SH-SY5Y (cell line): ENCODE measurements around the gene NPHP4.

Experiments used
- GATA2 ChIP-seq: IDR thresholded peaks from 2 replicates; pipeline ENCODE4 v1.6.1; 2011; ENCODE audit warnings: mild to moderate bottlenecking, low read depth, low read length
- GATA3 ChIP-seq: IDR thresholded peaks from 2 replicates; pipeline ENCODE4 v1.6.1; 2011; ENCODE audit warnings: low read depth, mild to moderate bottlenecking, low read length, moderate library complexity

Gene NPHP4

DNA sequence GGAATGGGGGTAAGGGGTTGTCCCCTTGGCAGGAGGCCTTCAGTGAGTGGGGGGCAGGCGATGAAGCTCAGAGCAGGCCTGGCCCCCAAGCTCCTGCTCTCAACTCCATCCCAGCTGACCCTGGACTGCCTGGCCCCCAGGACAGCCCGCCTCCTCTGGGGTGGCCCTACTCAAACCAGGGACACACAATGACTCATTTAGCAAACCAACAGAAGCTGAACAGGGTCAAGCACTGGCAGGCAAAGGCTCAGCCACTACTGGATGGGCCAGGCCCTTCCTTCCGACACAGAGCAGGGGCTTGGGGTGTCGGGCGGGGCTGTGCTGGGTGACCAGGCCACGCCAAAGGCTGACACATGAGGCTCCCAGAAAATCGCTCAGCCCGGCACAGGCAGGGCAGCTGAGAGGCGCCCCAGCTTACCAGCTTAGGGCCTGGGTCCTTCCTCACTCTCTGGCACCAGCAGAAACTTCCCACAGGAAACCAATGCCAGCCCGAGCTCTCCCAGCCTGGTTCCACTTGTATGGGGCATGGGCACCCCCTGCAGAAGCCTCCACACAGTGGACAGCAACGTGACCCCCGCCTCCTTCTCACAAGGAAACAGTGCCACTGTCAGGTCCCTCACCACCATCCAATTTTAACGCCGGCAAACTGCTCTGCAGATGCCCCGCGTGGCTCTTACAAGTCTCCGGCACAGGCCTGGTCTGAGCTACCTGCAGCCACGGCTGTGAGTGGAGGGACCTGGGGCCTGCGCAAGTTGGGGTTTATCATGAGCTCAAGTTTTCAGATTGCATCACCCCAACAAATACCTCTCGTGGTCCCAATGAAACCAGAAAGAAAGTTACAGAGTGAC is 114.3 kb downstream of the NPHP4 start:
- TF ChIP-seq GATA2 = no peak
- TF ChIP-seq GATA3 = no peak

DNA sequence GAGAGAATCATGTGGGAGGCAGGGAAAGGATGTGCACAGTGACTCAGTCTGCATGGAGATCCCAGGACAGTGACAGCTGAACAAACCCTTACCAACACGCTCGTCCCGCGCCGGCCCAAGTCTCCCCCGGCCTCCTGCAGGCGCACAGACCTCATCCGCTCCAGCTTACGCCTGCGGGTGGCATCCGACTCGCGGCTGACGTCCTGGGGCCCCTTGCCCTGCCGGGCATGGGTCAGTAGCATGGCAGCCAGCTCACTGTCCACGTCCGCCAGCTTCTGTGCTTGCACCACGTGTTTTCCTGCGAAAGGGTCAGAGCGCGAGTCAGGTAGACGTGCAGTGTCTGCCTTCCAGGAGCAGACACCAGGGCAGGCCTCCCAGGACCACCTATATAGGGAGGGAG is 115.2 kb downstream of the NPHP4 start:
- TF ChIP-seq GATA3 = no peak
- TF ChIP-seq GATA2 = no peak

DNA sequence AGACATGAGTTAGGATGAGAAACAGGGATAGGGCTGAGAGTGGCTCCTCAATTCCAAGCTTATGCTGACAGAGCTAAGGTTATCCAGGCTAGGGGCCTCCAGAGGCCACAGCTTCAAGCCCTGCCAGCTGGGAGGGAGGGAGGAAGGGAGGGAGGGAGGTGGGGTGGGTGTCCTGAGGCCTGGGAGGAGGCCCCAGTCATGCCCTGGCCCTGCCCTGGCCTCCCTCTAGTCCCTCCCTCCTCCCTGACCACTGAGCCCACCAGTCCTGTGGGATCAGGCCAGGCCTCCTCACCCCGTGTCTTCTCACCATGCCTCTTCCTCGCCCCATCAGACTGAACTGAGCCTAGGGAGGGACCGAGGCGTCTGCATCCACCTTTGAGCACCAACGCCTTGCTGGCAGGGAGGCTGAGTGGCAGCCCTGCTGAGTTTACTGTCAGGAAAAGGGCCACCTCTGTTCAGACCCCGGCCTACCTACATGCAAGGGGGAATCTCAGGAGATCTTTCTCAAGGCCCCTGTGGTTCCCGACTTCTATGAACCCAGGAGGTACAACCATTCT is 116.1 kb downstream of the NPHP4 start:
- no peak for TF ChIP-seq GATA3

DNA sequence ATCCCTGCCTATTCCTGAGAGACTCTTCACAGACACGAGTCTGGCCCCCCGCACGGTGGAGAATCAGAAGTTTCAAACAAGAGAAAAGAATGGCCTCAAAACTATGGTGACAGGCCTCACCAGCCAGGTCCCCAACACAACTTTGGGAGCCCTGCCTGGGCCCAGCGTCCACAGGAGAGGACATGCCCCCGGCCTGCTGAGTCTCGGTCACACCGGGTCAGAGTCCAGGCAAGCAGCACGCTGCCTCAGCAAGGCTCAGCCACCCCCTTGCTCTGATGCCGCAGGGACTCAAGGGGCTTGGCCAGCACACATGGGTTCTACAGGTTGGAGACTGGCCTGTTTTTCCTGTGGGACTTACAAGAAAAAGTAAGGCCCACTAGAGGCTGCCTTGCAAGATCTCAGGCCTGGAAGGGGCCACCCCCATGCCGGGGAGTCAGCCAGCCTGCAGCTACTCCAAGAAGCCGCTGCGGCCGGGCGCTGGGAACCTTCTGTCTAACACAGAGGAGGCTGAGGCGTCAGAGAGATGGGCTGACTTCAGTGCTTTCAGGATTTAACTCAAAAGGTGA is 116.8 kb downstream of the NPHP4 start:
- TF ChIP-seq GATA2 = no peak
- TF ChIP-seq GATA3 = no peak

DNA sequence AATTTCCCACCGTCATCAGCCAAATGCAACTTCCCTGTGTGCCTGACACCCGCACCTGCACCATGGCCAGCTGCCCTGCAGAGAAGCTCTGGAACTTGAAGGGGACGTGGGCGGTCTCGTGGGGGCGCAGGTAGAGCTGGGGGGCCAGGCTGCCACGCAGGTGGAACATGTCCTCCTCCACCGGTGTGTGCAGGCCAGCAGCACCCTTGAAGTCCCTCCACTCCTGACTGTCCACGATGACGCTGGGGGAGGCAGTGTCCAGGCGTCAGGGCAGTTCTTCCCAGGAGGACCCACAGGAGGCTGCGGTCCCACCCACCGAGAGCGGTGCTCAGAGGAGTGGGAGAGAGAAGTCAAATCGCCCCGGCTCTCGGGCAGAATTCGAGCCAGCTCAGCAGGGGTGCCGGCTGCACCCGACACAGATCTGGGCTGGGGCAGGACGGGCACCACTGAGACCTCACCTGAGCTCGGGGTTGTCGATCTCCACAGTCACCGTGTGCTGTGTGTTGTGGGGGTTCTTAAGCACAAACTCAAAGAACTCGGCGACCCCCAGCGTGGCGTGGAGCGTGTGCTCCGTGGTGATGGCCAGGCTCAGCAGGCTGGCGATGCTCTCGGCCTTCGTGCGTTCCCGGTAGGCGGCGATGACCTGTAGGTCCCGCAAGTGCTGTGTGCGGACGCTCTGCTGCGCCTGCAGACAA is 117.7 kb downstream of the NPHP4 start:
- TF ChIP-seq GATA2 = no peak
- TF ChIP-seq GATA3 = no peak

DNA sequence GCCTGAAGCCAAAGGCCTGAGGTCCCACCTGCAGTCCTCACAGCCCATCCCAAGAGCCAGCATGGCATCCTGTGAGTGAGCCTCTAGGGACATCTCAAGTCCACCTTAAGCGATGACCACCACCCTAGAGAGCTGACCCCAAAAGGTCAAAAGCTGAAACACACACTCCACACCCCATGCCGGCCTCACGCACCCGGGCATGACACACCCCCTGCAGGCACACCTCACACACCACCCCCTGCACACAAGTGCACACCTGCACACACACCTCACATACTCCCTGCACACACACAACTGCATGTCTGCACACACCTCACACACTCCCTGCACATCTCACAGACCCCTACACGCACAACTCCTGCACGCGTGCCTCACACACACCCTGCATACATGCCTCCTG is 118.7 kb downstream of the NPHP4 start:
- TF ChIP-seq GATA2 (no peak), GATA3 (no peak)

DNA sequence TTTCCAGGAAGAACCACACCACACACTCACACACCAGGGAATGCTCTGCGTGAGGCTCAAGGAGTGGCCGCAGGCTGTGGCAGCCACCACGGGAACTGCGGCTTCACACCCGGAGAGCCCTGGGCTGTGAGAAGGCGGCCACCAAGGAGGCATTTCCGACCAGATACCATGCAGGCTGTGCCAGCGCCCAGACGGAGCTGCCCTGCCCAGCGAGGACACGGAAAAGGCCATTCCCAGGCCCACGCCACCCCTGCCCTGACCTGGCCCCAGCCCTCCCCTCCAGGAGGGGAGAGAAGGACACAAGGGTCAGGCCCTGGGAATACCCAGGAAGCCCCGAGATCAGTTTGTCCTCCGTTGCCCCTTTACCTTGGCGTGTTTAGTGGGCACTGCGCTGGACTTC is 119.3 kb downstream of the NPHP4 start:
- TF ChIP-seq GATA3 = no peak
- no peak for TF ChIP-seq GATA2

DNA sequence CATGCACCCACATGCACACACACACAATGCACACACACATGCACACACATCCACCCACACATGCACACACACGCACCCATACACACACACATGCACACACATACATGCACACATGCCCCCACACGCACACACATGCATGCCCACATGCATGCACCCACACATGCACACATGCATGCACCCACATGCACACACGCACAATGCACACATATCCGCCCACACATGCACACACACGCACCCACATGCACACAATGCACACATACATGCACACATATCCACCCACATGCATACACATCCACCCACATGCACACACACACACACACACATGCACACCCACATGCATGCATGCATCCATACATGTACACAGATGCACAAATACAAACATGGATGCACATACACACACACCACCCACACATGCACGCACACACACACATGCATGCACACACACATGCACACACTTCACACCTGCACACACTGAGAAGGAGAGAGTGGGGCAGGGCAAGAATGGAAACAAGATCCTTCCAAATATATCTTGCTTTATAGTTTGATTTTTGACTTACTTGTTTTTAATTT is 123.2 kb downstream of the NPHP4 start:
- TF ChIP-seq GATA2 (no peak), GATA3 (no peak)

DNA sequence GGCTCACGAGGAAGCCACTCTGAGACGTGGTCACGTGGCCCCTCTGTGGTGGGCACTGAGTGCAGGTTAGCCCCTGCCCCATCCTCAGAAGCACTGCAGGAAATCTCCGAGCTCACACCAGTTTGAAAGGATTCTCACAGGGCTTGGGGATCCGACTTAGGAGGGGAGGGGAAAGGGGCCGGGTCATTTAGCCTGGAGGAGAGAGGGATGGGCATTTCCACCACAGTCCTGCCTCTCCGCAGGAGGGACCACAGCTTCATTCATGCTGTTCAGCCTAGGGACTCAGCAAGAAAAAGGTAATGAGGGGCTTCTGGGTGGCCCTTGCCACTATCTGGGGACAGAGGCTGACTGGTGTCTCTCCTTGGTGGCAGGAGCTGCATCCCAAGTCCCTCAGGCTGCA is 126.5 kb downstream of the NPHP4 start:
- TF ChIP-seq GATA3 (no peak), GATA2 (no peak)

DNA sequence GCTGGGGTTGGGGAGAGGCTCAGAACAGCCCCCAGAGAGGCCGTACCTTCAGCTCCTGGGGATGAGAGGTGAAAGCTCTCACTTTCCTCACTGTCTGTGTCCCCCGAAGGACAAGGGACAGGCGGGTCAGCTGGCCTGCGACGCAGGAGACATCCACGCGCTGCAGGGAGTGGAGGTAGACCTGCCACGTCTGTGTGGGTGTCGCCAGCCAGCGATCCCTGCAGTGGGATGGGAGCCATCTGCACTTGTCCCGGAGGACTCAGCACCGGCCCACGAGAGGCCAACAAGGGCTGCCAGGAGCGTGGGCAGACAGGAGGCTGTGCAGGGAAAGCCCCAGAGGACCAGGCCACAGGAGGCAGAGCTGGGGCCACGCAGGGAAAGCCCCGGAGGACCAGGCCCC is 127.2 kb downstream of the NPHP4 start:
- TF ChIP-seq GATA3 (no peak), GATA2 (no peak)

DNA sequence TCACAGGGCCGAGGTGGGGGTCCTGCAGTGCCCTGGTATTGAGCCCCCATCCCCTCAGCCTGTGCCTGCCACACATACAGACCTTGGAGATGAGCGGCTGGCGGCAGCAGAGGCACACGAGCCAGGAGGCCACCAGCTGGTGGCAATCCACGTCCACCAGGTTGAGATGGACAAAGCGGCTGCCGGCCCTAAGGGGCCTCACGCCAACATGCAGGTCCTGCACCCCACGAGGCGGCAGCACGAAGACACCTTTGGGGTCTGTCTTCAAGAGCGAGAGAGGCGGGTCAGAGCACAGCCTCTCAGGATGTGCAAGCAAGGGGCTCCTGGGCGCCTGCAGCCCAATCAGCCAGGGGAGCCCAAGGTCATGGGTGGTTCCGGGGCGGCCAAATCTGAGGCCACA is 128.0 kb downstream of the NPHP4 start:
- no peak for TF ChIP-seq GATA3
- TF ChIP-seq GATA2 = no peak

DNA sequence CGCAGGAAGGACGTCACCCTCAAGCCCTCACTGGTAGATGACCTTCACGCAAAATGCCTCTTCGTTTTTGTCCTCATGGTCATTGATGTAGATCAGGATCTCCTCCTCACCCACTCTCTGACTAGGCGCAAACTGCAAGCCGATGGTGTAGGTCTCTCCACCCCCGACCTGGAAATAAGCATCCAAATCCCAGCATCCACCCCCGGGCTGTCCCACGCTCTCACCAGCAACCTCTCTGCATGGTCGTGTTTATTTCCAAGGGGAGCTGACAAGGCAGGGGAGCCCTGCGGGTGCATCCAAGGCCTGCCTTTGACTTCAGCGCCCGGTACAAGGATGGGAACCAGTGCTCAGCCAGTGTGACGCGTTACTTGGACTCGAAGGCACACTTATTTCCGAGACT is 129.0 kb downstream of the NPHP4 start:
- TF ChIP-seq GATA3 (no peak), GATA2 (no peak)

DNA sequence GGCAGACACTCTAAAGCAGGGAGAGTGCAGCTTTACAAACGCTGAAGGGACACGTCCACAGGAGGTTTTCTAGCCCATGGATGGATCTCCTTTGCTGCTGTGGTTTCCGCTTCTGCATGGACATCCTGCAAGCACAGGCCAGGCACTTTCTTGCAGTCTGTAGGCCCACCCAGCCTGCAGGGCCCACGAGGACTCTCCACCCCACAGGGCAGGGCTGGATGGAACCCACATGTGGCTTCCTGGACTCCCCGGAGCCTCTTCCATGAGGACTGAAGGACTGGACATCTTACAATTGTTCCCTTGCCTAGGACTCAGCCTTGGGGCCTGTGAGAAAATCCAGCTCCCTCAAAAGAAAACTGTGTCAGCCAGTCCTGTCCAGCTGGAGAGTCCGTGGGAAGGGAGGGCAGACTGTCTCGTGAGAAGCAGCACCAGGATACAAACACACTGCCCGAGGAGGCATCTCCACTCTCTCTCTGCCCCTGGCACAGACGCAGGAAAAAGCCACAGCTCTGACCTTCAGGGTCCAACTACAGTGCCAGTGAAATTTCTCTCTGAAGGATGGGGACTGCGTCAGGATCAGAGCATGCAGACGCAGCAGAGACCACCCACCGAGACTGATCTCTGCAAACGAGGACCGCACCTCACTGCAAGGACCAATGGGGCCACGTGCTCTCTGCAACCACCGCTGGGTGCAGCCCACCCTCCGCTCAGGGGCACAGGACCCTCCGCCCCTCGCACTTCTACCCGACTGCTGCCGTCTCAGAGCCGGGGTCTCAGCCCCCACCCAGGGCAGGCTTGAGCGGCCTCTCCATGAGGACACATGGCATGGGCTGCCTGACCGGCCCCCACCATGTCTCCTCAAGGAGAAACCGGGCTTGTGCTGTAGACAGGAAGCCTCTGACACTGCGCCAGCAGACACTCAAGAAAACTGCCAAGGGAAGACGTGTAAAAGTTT is 130.1 kb downstream of the NPHP4 start:
- TF ChIP-seq GATA3 (no peak), GATA2 (no peak)
